Hindlimb muscle (tissue), 1 donor: Measurements from ENCODE around the gene CETN3. TPM values are rescaled to one million over a fixed set of nuclear protein-coding genes. Genes with fewer than 3 reads are reported as not detected.
"Not testable (repeated sequence)": the region's sequence is repeated elsewhere in the genome, so short reads cannot be mapped to it uniquely, and the experiment has no call there.

Source experiments
- DNase-seq: peaks from one replicate; pipeline ENCODE4 v3.0.0-alpha.2; 2013
- polyA plus RNA-seq: library from polyadenylated mRNA; unstranded; fragments of 120-200 nt; gene quantifications from one replicate; pipeline ENCODE4 v1.2.1, GENCODE V29; 2013; ENCODE audit not compliant: insufficient read length

Gene CETN3
- polyA plus RNA-seq, 1 donor: 27.9 TPM

DNA sequence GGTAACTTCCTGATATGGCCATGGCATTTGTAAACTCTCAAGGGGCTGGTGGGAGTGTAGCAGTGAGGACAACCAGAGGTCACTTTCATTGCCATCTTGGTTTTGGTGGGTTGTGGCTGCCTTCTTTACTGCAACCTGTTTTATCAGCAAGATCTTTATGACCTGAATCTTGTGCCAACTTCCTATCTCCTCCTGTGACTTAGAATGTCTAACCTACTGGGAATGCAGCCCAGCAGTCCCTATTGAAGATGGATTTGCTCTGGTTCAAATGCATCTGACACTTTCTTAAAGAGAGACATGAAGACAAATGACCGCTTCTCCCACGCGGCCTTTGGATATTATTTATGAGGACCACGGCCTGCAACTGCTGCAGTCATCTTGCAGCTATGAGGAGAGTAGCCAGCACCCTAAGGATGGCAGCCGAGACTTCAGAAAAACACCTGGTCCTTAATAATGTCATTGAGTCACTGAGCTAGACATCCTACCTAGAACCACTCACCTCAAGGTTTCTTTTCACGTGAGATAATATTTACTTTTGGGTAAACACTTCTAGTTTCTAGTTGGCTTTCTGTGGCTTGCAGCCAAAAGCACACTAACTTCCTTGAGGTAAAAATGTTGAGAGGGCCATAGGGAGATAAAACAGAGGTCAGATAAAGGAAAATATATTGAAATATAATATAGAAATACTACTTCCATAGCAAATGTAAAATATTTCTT is 28.2 kb downstream of the CETN3 start:
- no peak for DNase-seq

DNA sequence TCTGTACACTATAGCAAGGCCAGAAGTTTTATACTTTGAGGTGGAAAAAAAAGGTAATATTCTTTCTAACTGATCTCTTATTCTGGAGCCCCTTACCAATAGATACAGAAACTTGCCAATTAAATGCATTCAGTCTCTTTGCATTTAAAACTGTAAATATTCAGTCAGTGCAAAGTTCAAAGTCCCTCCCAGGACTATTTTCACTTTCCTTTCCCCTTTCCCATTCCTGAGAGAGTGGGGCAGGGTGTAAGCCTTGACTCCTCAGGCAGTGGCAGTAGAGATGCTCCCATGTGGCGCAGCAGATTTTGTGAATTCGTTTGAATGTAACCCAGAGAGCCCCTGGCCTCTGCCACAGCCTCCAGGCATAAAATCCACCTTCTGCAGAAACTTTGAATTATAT is 29.9 kb downstream of the CETN3 start:
- no peak for DNase-seq

DNA sequence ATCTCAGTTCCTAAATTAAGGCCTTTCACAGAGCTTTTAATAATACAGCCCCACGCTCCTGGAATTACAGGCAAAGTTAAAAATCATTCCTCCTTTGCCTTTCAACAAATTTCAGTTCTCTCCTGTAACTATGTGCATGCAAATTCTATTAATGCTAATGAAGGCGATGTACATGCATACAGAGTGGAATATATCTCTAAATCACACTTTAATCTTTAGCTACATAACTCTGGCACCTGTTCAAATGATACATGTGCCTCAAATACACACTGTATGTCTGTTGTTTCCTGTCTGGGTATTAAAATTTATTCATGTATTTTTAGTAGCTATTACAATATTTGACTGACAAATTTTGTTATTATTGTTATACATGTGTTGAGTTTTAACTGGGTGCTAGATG is 30.8 kb downstream of the CETN3 start:
- no peak for DNase-seq

DNA sequence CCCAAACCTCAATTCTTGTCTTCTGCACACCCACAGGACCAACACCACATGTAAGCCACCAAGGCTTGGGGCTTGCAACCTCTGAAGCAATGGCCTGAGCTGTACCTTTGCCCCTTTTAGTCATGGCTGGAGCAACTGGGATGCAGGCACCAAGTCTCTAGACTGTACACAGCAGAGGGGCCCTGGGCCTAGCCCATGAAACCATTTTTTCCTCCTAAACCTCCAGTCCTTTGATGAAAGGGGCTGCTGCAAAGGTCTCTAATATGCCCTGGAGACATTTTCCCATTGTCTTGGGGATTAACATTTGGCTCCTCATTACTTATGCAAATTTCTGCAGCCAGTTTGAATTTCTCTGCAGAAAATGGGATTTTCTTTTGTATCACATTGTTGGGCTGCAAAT is 38.3 kb downstream of the CETN3 start:
- DNase-seq: not testable (repeated sequence)

DNA sequence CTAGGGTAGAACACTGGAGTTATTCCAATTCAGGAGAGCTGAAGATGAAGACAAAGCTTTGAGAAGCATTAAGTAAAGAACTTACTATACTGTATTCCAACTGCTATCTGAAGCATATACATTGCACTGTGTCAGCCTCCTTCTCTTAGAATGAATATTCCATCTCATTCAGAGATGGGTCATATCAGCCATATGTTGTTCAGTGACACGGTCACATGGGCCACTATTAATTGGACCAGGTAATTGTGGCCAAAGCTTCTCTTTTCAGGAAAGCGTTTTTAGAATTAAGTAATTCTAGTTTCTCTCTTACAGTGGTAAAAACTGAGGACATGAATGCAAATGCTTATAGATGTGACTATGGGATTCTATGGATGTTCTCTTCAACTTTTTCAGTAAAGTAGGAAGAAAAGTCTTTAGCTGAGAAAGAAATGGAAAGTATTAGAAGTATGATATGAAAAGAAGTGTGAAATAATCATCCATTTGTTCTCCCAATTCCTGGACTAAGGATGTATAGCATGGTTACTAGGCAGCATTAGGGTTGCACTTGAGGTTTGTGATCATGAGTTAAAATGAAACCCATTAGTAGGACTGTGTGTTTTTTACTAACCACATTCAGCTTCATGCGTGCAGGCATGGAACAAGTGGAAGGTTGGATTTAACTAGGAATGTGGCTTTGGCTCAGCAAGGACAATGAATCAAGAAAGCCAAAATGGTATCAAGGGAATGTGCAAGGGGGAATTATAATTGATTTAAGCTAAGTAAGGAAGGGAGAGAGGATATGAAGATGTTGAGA is 40.9 kb downstream of the CETN3 start:
- no peak for DNase-seq

DNA sequence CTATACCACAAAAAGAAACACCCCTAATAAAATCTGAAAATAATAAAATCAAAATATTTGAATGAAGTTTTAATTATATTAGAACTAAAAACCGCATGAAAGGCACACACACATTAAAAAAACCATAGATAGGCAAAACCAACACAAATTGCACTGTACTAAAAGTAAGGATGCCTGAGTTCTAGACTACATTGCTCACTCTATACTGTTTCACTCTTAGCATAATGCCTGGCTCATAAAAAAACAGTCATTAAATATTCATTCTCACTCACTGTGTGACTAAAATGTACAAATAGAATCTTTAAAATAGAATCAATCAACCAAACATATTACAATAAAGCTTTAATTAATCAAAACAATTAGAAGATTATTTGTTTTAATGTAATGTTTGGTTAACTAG is 41.7 kb downstream of the CETN3 start:
- DNase-seq: no peak

DNA sequence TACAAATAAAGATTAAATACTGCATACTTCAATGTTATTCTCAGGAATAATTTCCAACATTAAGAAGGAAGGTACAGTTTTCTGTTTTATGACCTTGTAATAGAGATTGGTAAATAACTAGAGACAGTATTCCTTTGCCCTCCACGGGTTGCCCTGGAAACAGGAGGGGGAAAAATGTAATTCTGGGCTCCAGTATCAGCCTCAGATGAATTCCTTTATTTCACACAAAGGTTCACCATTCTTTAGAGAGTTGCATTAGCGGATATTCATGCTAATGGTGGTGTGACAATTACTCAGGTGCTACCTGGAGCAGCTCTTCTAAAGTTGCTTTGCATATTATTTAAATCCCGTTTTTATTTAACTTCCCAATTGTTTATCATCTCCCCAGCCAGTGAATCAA is 42.6 kb downstream of the CETN3 start:
- DNase-seq: no peak

DNA sequence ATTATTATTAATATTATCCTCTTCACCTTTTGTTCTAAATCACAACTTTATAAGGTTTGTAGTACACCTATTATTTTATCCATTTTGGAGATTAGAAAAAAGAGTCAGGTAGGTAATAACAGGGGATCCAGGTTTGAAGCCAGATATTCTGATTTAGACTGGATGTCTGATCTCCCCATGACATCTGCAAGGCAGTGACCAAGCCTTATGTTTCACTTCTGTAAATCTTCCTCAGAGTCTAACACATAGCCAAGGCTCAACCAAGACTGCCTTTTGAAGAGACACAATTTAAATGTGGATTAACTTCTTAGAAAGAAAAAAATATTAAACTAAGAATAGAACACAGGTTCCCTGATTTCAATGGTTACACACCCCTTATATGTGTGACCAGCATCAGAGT is 44.2 kb downstream of the CETN3 start:
- no peak for DNase-seq

DNA sequence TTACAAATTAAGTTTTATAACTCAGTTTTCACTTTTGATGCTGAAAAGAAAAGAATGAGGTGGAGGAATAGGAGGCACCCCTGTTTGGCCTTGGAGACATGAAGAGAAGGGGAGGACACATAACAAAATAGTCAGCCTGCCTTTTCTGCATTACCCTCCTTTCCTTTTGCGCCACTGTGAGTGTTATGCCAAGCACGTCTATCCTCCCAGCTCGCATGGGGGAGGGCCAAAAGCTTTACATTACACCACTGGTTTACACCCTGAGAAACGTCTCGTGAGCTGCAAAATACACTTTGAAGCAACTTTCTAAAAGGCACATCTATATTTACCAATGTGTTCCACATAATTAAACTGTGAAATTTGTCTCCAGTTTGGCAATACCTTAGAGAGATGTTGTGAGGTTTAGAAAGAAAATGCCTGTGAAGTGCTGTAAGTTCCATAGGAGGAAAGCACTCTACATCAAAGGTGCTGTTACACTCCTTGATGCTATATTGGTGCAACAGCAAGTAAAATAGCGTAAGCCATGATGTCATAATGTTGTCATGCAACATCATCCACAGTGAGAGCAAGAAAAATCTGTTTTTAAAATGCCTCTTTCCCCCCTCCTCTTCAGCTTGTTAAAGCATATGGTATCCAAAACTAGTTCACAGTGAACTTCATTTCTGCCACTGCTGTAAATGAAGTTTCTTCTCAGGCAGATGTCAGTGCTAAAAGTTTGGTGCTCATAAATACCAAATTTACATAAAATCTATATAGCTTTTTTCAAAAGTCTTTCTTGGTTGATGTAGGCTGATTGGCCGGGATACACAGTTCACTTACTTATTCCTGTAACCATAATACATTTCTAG is 50.3 kb downstream of the CETN3 start:
- DNase-seq: no peak

DNA sequence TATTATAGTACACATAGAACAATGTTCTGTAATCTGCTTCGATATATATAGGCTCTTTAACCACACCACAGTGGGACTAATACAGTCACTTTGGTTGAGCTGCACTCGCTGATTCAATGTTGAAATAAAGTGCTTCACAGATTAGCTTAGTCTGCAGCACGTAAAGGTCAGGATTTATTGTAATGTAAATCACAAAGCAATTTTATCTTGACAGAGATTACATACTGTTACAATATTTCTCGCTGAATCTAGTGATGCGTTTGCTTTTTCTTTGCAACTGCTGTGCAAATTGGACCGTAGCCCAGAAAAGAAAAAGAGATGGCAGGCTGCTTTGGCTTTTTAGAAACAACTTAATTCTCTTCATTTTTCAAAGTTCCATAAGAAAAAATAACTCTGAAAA is 52.9 kb downstream of the CETN3 start:
- DNase-seq: peak; percentile 56

DNA sequence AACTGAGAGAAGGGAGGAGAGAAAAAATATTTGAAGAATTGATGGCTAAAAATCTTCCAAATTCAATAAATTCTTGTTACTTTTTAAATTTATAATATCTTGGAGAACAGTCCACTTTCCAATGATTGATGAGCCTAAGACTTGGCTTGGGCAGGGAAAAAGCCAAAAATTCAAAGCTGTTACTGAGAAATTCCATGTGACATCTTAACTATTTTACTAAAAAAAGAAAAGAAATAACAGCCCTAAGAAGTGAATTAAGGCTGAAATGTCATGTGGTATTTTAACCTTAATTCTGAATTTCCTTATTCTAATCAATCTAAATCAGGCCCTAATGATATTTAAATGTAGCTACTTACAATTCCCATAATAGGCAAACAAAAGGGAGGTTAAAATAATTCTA is 53.4 kb downstream of the CETN3 start:
- DNase-seq: no peak

DNA sequence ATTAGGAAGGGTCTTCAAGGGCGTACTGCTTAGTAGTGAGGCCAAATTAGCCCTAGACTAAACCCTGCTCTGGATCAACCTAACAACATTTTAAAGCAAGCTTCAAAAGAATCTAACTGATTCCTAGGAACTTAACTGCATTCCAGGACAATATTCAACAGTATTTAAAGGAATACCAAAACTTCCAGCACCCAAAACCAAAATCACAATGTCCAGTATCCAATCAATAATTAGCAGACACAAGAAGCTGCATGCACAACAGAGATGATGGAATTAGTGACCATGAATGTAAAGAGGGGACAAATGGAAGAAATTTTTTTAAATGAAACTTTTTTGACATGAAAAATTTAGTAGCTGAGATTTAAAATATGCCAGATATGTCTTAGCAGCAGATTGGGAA is 53.9 kb downstream of the CETN3 start:
- no peak for DNase-seq

DNA sequence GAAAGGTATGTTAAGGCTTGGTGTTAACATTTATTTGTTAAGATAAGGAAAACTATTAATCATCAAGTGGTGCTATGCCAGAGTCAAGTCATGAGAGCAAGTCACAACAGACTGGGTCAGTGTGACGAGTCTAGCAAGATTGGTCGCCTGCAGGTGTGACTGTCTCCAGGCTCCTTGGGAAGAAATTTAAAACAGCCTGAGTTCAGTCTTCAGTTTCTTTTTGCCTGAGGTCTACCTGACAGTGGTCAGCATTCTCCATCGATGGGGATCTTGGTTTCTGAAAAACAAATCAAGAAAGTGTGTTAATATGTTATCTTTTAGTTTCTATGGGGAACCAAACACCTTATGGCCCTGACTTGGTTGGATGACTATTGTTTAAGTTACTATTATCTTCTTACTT is 56.3 kb downstream of the CETN3 start:
- no peak for DNase-seq

DNA sequence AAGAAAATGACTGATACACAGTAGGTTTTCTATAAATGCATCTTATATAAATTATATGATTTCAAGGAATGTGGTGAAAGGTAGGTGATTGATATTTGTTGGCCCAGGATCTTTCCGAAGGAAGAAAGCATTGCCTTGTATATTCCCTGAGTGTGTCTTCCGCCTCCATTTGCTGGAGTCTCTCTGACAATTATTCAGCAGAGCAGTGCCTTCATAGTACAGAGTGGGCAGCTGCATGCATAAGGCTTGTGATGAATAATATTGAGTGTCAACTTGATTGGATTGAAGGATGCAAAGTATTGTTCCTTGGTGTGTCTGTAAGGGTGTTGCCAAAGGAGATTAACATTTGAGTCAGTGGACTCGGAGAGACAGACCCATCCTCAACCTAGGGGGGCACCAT is 58.5 kb downstream of the CETN3 start:
- no peak for DNase-seq

DNA sequence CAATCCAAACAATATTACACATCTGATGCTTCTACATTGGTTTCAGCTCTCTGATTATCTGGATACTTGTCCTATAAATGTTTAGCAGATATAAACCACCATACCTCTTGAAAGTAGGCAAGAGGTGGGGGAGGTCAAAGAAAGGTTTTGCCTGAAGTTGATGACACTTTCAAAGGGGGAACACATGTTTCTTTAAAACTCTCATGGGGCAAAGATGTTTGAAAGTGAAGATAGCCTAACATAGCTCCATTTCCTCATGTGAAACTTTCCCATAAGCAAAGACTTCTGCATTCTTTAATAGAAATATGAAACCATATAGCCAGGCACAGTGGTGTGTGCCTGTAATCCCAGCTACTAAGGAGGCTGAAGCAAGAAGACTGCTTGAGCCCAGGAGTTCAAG is 62.1 kb downstream of the CETN3 start:
- no peak for DNase-seq

DNA sequence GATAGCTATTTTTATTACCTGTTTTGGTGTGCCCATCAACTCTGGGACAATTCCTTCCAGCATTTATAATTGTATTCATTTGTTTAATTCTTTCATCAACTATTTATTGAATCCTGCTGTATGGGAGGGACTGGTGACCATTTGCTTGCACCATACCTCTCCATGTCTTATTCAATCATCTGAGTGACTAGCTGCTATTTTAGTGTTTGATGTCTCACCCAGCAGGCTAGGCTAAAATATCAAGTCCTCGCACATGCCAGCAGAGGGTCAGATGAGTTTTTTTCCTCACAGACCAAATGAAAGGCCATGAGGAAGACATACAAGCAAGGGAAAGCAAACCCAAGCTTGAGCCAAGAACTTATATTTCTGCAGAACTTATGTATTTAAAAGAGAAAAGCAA is 63.9 kb downstream of the CETN3 start:
- no peak for DNase-seq

DNA sequence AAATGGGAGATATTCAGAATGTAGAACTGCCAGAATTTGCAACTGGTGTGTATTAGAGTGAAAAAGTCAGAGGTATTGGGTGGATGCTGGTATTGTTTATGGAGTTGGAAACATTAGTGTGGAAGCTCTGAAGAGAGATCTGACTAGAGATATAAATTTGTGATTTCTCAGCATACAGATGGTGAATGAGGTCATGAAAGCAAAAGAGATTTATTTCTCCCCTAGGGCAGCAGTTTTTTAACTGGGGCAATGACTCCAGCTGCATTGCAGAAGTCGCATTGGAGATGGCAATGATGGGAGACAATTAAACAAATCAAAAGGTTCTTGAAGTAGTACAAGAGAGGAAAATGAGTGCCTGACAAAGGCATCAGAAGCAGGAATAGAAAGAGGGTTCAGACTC is 64.9 kb downstream of the CETN3 start:
- DNase-seq: no peak

DNA sequence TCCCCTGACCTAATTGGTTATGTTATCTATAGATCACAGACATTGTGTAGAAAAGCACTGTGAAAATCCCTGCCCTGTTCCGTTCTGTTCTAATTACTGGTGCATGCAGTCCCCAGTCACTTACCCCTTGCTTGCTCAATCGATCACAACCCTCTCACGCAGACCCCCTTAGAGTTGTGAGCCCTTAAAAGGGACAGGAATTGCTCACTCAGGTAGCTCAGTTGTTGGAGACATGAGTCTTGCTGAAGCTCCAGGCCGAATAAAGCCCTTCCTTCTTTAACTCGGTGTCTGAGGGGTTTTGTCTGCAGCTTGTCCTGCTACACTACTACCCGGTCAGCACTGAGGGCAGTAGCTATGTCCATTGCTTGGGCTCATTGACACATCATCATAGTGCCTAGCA is 65.8 kb downstream of the CETN3 start:
- not testable (repeated sequence) for DNase-seq

DNA sequence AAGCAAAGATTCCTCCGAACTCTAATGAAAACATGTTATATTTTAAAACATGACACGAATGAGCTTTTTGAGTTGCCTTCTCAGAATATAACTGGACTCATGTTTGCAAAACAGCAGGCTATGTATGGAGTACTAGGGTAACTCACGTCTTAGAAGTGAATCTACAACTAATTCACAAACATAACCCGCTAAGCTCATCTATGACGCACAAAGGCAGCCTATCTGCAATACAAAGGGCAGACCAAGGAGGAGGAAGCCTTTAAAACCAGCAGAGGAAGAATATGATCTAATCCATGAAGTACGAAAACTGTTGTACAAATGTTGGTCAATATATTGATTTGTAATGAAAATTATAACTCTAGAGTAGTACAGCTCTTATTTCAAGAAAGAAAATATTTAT is 67.0 kb downstream of the CETN3 start:
- no peak for DNase-seq
